Erythroblast (primary cell): ENCODE data around the gene APOL4.
A peak's percentile ranks its signal among the peaks of the same experiment; 100 is the strongest.

Experiments
- GATA1 ChIP-seq: IDR thresholded peaks from 2 replicates; pipeline ENCODE4 v1.6.1; 2011; ENCODE audit warnings: low read depth, mild to moderate bottlenecking, control low read depth, low read length, moderate library complexity
- POLR2A ChIP-seq: IDR thresholded peaks from 2 replicates; pipeline ENCODE4 v1.6.1; 2011; ENCODE audit warnings: mild to moderate bottlenecking, low read length

DNA sequence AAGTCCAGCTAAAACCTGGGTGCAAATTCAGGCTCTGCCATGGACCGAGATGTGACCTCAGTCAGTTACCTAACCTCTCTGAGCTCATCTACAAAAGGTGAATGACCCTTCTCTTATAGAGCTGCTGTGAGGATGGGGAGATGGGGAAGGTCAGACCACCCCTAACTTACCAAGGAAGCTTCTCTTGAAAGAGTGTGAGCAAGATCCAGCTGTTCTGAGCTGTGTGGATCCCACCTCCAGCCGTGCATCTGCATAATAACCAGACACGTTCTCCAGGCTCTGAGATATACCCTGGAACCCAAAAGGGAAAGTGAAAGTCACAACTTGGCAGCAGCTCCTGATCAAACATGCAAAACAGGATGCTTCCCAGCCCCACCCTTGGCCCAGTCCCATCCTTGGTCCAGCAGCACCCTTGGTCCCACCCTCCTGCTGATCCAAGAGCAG, 41.1 kb downstream of the APOL4 start, which contains the start of gene APOL3:
- TF ChIP-seq POLR2A (peak; percentile 53), GATA1 (no peak)
